Mammary epithelial cell (primary cell): Measurements from ENCODE around the gene LPCAT4.

Experiments
- EZH2 ChIP-seq: IDR thresholded peaks from 2 replicates; pipeline ENCODE4 v1.6.1; 2012; ENCODE audit warnings: low read length, inconsistent platforms, borderline replicate concordance
- TF ChIP-seq, protein P1 (sequence below), 2 donors: IDR thresholded peaks in 1 of 2; conservative IDR thresholded peaks in 1 of 2; 2 replicates each; pipeline ENCODE4 v1.5.1; 2011 to 2012; ENCODE audit warnings: inconsistent platforms in 2 of 2, low read length in 2 of 2, mild to moderate bottlenecking in 2 of 2, control low read depth in 1 of 2, low read depth in 1 of 2; ENCODE audit not compliant: insufficient read depth in 1 of 2; ENCODE audit errors: extremely low read depth in 1 of 2

DNA sequence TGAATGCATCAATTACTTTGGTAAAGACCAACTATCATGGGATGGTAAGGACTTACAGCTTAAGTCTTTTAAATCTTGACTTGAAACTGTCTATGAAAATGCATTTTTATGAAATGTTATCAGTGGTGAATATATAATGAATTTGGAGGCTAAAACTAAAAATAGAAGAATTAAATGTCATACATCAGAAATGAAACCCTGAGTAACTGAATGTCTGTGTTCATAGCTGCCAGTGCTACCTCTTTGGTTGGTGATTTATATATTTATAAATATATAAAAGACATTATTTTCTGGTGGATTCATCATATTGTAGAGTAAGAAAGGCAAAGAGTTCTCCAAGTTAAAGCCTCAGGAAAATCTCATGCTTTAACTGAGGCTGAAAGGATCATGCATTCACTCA lies 41.6 kb downstream of the LPCAT4 start:
- TF ChIP-seq EZH2 = no peak
- TF ChIP-seq, protein P1, sequence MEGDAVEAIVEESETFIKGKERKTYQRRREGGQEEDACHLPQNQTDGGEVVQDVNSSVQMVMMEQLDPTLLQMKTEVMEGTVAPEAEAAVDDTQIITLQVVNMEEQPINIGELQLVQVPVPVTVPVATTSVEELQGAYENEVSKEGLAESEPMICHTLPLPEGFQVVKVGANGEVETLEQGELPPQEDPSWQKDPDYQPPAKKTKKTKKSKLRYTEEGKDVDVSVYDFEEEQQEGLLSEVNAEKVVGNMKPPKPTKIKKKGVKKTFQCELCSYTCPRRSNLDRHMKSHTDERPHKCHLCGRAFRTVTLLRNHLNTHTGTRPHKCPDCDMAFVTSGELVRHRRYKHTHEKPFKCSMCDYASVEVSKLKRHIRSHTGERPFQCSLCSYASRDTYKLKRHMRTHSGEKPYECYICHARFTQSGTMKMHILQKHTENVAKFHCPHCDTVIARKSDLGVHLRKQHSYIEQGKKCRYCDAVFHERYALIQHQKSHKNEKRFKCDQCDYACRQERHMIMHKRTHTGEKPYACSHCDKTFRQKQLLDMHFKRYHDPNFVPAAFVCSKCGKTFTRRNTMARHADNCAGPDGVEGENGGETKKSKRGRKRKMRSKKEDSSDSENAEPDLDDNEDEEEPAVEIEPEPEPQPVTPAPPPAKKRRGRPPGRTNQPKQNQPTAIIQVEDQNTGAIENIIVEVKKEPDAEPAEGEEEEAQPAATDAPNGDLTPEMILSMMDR (conservative IDR thresholded peaks at IDR 0.05 in 1 of 2, IDR thresholded peaks at IDR 0.05 in 1 of 2; ENCODE audit: extremely low read depth in 1 of 2, insufficient read depth in 1 of 2, low read depth in 1 of 2, low read length in 2 of 2) = no peak
